Measurements from ENCODE around the gene KPNA1. TPM values are rescaled to one million over a fixed set of nuclear protein-coding genes. Genes with fewer than 3 reads are reported as not detected.

KPNA1 gene
- total and polyA plus RNA-seq, 2 of the 13 experiments (the other 11 are each of a cell fraction or from before 2014, with no cell fraction given) = 15.4 to 30.0 TPM

- TF ChIP-seq HOXA7 (CRISPR knock-in tag; IDR thresholded peaks at IDR 0.05) (no peak), FLYWCH1 (CRISPR knock-in tag; IDR thresholded peaks at IDR 0.05) (no peak), SATB2 (CRISPR knock-in tag; IDR thresholded peaks at IDR 0.05) (peak; percentile 64), SAFB2 (CRISPR knock-in tag; IDR thresholded peaks at IDR 0.05; ENCODE audit: borderline replicate concordance, low read depth) (no peak), RFXAP (CRISPR knock-in tag; IDR thresholded peaks at IDR 0.05; ENCODE audit: borderline replicate concordance) (no peak), ZNF792 (CRISPR knock-in tag; IDR thresholded peaks at IDR 0.05) (peak; percentile 59; the same call in 1 of the 2 replicates), RELA (CRISPR knock-in tag; IDR thresholded peaks at IDR 0.05) (0 out of 2 replicates have a peak, but pooled peaks have one; percentile 27), HMGXB3 (CRISPR knock-in tag; IDR thresholded peaks at IDR 0.05; ENCODE audit: borderline replicate concordance) (no peak), ZBTB26 (CRISPR knock-in tag; IDR thresholded peaks at IDR 0.05; ENCODE audit: borderline replicate concordance) (peak; percentile 78; the same call in 1 of the 2 replicates), ZBTB33 (CRISPR knock-in tag; IDR thresholded peaks at IDR 0.05) (peak; percentile 22; the same call in 1 of the 2 replicates), HHEX (CRISPR knock-in tag; IDR thresholded peaks at IDR 0.05) (no peak), ZXDC (CRISPR knock-in tag; IDR thresholded peaks at IDR 0.05) (peak; percentile 89; the same call in 1 of the 2 replicates), TARDBP (CRISPR knock-in tag; IDR thresholded peaks at IDR 0.05) (peak; percentile 64), ETS1 (CRISPR knock-in tag; IDR thresholded peaks at IDR 0.05) (0 out of 2 replicates have a peak, but pooled peaks have one; percentile 47), GMEB2 (CRISPR knock-in tag; IDR thresholded peaks at IDR 0.05; ENCODE audit: low read depth) (no peak)
Observed at GRCh38 chr3:122564155-122564912, 49.6 kb upstream of the KPNA1 start, which contains the start of the genes DTX3L and PARP9 (continued).

Measured in HepG2 (cell line).